HUES6 (cell line): ENCODE data around the gene FNBP1.

Source experiments
- H3K27ac ChIP-seq: 2 replicates; pipeline ENCODE4 v1.7.0; 2013; ENCODE audit warnings: low read depth, mild to moderate bottlenecking, low read length, inconsistent platforms
- H3K27me3 ChIP-seq: 2 replicates; pipeline ENCODE4 v1.6.1; 2013; ENCODE audit warnings: low read length; ENCODE audit not compliant: control insufficient read depth, insufficient read depth
- H3K36me3 ChIP-seq: 2 replicates; pipeline ENCODE4 v1.6.1; 2013; ENCODE audit warnings: low read length; ENCODE audit not compliant: control insufficient read depth, insufficient read depth
- H3K4me1 ChIP-seq: 2 replicates; pipeline ENCODE4 v1.6.1; 2013; ENCODE audit warnings: low read length; ENCODE audit not compliant: control insufficient read depth, insufficient read depth
- H3K4me3 ChIP-seq: 2 replicates; pipeline ENCODE4 v1.5.1; 2013; ENCODE audit warnings: low read depth, low read length
- H3K9ac ChIP-seq: one replicate; pipeline ENCODE4 v1.6.1; 2013; ENCODE audit warnings: mild to moderate bottlenecking, low read length
- H3K9me3 ChIP-seq: 2 replicates; pipeline ENCODE4 v1.6.1; 2013; ENCODE audit warnings: low read depth, low read length; ENCODE audit not compliant: control insufficient read depth, insufficient read depth

FNBP1 gene

DNA sequence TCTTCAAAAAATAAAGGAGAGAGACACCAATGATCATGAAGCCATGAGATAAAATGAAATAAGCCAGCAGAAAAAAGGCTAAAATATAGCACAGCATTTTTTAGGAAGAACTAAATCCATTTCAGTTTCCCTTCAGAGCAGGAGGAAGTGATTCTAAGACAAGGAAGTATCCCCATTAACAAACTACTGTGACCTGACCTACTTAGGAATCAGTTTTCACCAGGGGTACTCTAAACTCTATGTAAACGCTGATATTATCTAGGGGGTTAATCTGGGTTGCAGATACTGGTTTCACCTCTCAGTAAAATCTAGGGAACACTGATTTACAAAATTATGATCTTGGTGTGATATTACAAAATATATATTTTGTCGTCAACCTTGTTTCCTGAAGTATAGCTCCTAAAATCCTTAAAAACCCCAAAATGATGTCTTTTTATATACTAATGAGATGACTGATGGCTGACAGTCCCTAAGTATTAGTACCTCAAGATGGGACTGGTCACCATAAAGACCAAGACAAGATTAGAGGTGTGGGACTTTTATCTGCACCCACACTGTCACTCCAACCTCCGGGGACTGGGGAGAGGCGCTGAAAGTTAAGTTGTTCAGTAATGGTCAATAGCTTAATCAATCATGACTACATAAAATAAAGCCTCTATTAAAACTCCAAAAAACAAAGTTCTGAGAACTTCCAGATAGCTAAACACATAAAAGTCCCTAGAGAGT lies 2.9 kb upstream of the FNBP1 start:
- Histone ChIP-seq H3K9ac (no peak overlapping the region), H3K4me1 (peaks cover 18% of the 10 kb centered on the region), H3K27me3 (peaks cover 5% of the 10 kb centered on the region; the same call in 1 of the 2 replicates)

DNA sequence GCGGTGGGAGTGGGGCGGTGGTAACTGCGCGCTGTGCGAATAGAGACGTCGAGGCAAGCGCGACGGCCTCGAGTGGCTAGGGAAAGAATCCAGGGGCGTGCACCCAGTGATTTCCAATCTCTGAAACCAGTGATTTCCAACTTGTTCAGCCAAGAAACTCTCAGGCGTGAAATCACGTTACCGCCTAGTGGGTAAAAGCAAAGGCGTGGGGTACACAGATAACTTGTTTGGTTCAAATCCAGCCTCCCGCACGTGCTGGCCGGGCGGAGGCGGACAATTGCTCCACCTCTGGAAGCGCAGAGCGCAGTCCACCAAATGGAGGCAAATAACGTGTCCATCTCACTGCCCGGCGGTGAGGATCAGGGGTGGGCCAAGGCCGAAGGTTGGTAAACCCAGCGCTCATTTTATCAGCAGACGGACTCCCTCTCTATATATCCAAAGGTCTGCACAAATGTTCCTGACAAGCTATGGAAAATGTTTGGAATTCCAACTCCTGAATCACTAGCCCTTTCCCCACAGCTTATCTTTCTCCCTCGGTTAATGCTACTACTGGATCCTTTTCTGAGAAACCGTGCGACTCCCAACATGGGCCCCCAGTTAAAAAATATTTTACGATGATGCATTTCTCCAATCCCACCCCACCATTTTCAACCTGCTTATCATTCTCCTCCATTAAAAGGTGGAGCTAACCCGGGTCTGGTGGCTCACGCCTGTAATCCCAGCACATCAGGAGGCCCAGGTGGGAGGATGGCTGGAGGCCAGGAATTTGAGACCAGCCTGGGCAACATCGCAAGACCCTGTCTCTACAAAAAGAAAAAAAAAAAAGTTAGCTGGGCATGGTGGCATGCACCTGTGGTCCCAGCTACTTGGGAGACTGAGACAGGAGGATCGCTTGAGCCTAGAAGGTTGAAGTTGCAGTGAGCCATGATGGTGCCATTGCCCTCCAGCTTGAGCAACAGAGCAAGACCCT lies 950 bp upstream of the FNBP1 start:
- Histone ChIP-seq H3K4me3 (peak overlapping the region; percentile 70), H3K4me1 (peaks cover 14% of the 10 kb centered on the region), H3K27ac (no peak overlapping the region), H3K9me3 (no peaks in the 10 kb centered on the region), H3K9ac (peak overlapping the region; percentile 59), H3K27me3 (peaks cover 5% of the 10 kb centered on the region; the same call in 1 of the 2 replicates), H3K36me3 (no peaks in the 10 kb centered on the region)

More for the DNA sequence above, 2.9 kb upstream of the FNBP1 start:
- Histone ChIP-seq H3K36me3 (no peaks in the 10 kb centered on the region), H3K9me3 (no peaks in the 10 kb centered on the region), H3K27ac (no peak overlapping the region), H3K4me3 (no peak overlapping the region)

DNA sequence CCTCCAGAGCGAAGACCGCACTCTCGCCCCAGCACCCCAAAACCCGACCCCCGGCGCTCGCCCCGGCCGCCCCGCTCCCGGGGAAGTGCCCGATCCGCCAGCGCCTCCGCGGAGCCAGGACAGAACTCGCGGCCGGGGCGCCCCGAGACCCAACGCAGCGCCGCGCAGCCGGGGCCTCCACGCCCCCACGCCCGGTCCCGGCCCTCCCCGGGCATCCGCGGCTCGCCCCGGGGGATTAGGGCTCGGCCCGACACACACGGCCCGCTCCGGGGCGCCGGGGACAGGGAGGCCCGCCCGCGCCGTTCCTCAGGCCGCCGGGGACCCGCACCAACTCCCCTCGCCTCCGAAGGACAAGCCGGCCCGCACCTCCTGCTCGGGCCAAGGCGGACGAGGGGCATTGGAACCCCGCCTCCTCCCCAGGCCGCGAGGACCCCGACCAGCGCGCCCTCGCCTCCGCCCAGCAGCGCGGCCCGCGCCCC lies 544 bp downstream of the FNBP1 start:
- H3K9me3 ChIP-seq, result no peaks in the 10 kb centered on the region
- no peaks in the 10 kb centered on the region for H3K36me3 ChIP-seq
- H3K27ac ChIP-seq, result peak overlapping the region; percentile 21; the same call in 1 of the 2 replicates
- peaks cover 5% of the 10 kb centered on the region; the same call in 1 of the 2 replicates for H3K27me3 ChIP-seq
- H3K4me3 ChIP-seq, result peak overlapping the region; percentile 83
- H3K4me1 ChIP-seq, result peaks cover 14% of the 10 kb centered on the region
- H3K9ac ChIP-seq, result peak overlapping the region; percentile 64

DNA sequence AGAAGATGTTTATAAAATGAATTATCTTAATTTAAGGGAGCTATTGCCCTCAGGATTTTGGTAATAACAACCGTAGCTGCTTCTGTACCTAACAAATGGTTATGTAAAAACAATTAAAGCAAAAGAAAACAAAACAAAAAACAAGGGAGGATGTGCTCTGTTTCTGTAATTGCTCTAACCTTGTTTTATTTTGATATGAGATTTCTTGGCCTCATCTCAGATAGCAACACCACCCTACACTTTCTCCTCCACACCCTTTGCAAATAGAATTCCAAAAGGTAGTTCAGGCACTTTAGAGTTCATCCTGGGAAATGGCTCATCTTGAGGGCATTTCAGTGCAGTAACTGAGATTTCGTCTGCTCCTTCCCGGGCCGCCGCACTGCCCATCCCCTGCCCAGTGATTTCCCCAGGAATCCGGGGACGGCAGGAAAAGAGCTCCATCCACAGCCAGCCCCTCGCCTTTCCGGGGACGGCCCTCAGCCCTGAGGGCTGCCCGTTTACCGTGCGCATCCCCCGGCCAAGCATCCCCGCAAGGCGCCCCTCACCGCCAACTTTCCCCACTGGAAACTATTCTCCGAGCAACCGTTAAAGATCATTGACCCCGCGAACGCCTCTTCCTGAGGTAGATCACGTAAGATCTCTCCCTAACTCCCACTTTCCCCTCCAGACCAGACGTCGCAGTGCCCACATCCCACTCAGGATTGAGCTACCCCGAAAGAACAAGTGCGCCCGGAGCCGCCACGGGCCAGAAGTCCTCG lies 1.2 kb downstream of the FNBP1 start:
- H3K4me3 ChIP-seq, result peak overlapping the region; percentile 83
- H3K27me3 ChIP-seq, result peaks cover 5% of the 10 kb centered on the region; the same call in 1 of the 2 replicates
- no peaks in the 10 kb centered on the region for H3K9me3 ChIP-seq
- H3K9ac ChIP-seq, result peak overlapping the region; percentile 64
- H3K27ac ChIP-seq, result no peak overlapping the region
- no peaks in the 10 kb centered on the region for H3K36me3 ChIP-seq
- H3K4me1 ChIP-seq, result peaks cover 14% of the 10 kb centered on the region

DNA sequence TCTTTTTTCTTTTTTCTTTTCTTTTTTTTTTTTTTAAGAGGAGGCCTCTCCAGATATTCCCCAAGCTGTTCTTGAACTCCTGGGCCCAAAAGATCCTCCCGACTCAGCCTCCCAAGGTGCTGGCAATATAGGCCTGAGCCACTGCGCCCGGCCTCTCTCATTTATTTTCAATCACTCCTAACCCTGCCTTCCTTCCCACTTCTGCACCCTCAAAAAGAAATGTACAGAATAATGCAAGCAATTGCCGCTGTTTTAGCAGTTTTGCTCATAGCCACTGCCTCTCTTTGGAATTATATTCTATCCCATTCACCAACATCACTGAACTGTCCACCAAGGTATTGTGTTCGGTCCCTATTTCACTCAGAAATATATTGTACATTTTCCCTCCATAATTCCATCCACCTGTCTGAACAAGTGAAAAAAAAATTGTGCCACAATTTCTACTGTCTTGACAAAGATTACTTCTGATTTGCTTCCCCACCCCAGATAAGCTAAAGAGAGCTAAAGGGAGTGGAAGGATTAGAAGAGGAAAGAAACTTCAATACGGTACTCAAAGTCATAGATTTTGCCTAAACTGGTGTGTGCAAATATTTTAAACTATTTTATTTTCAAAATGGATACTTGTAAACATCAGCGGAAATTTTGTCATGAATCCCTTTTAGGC lies 1.9 kb downstream of the FNBP1 start:
- no peak overlapping the region for H3K9ac ChIP-seq
- H3K27ac ChIP-seq, result no peak overlapping the region
- peak overlapping the region; percentile 83 for H3K4me3 ChIP-seq

DNA sequence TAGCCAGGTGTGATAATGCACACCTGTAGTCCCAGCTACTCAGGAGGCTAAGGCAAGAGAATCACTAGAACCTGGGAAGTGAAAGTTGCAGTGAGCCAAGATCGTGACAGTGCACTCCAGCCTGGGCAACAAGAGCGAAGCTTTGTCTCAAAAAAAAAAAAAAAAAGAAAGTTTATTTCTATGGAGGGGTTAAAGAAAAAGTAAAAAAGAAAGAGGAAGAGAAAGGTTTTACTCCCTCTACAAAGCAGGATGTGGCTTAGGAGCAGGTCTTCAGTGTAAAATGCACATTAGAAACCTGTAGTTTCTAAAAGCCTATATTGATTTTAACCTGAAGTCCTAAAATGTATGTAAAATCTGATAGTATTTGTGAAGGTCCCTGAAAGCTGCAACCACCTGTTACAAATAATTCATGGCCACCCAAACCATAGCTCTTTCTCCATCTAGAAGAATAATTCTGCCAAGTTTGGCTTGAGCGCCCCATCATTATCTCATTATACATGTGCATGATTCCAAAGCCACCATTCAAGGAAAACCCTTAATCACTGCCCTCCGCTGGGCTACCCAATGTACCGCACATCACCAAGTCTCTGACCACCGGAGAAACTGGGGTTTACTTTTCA lies 3.4 kb downstream of the FNBP1 start:
- Histone ChIP-seq H3K27ac (no peak overlapping the region), H3K36me3 (no peaks in the 10 kb centered on the region), H3K4me3 (no peak overlapping the region), H3K4me1 (peaks cover 8% of the 10 kb centered on the region), H3K27me3 (peaks cover 5% of the 10 kb centered on the region; the same call in 1 of the 2 replicates), H3K9ac (no peak overlapping the region), H3K9me3 (no peaks in the 10 kb centered on the region)

More for the DNA sequence above, 1.9 kb downstream of the FNBP1 start:
- Histone ChIP-seq H3K9me3 (no peaks in the 10 kb centered on the region), H3K4me1 (peaks cover 14% of the 10 kb centered on the region), H3K36me3 (no peaks in the 10 kb centered on the region), H3K27me3 (peaks cover 5% of the 10 kb centered on the region; the same call in 1 of the 2 replicates)

DNA sequence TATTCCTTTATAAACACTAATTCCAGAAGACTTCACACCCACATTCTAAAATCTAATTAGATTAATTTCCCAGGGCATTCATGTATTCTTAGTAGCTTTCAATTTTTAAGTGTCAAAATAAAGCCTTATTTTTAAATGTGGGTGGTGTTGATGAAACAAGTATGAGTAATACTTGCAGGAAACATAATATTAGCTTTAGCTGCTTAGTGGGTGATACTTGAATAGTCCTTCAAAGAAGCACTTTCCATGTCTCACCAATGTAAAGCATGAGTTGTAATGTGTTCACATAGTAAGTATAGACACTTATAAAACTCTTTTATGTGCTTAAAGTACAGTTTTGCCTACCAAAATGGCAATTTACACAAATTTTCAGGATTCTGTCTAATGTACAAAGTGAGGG lies 6.9 kb downstream of the FNBP1 start:
- H3K36me3 ChIP-seq, result no peaks in the 10 kb centered on the region
- H3K27me3 ChIP-seq, result no peaks in the 10 kb centered on the region; the same call in 1 of the 2 replicates
- no peaks in the 10 kb centered on the region for H3K9me3 ChIP-seq
- no peak overlapping the region for H3K9ac ChIP-seq
- H3K4me3 ChIP-seq, result no peak overlapping the region
- no peaks in the 10 kb centered on the region for H3K4me1 ChIP-seq
- no peak overlapping the region for H3K27ac ChIP-seq

DNA sequence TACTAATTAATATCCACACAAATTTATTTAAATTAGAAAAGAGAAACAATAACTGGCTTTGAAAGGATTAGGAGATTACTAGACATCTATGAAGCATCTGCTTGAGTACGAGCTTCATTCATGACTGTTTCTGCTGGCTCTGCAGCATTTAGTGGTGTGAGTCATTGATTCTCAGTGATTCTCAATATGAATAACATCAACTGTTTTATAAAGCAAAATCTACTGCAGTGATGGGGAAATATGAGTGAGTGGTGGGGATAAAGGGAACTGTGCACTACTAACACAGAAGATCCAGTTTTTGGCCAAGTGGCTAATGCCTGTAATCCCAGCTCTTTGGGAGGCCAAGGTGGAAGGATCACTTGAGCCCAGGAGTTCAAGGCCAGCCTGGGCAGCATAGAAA lies 8.4 kb downstream of the FNBP1 start:
- no peak overlapping the region for H3K9ac ChIP-seq
- no peaks in the 10 kb centered on the region for H3K9me3 ChIP-seq
- H3K4me3 ChIP-seq, result no peak overlapping the region
- no peaks in the 10 kb centered on the region for H3K27me3 ChIP-seq
- H3K36me3 ChIP-seq, result no peaks in the 10 kb centered on the region
- H3K4me1 ChIP-seq, result no peaks in the 10 kb centered on the region
- H3K27ac ChIP-seq, result no peak overlapping the region

DNA sequence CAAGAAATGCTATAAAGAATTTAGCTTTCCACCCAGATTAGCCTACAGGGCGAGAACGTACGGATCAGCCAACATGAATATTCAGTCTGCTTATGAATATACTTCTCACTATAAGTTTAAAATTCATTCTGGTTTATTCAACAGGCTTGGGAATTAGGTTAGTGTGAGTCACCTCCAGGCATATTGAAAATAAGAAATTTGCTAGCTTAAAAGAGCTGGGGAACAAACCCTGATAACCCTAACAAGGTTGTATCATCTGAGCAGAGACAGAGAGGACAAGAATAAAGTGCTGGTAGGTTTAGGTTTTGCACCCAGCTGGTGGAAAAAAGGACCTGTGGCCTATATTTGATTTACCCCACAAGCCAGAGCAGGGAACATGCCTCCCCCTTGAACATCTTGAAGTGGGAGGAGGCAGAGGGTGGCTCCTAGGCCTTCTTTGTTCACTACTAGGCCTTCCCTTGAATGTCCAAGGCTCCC lies 12.3 kb downstream of the FNBP1 start:
- Histone ChIP-seq H3K27me3 (no peaks in the 10 kb centered on the region), H3K9me3 (no peaks in the 10 kb centered on the region), H3K27ac (no peak overlapping the region), H3K4me3 (no peak overlapping the region), H3K4me1 (no peaks in the 10 kb centered on the region), H3K9ac (no peak overlapping the region), H3K36me3 (no peaks in the 10 kb centered on the region)
